Right renal cortex interstitium (tissue), 3 donors: Measurements from ENCODE around the gene MBD3L2B. TPM values are rescaled to one million over a fixed set of nuclear protein-coding genes. Genes with fewer than 3 reads are reported as not detected.
"Not testable (repeated sequence)": the region's sequence is repeated elsewhere in the genome, so short reads cannot be mapped to it uniquely, and the experiment has no call there.

Source experiments
- DNase-seq, 3 donors: peaks; one replicate each; pipeline ENCODE4 v3.0.0-alpha.2; 2013; ENCODE audit warnings: low read depth in 3 of 3, low spot score in 2 of 3
- polyA plus RNA-seq, 3 donors: library from polyadenylated mRNA; unstranded; fragments of 120-200 nt; gene quantifications; one replicate each; pipeline ENCODE4 v1.2.1, GENCODE V29; 2013; ENCODE audit not compliant: insufficient read length in 3 of 3

MBD3L2B gene
- not detected for polyA plus RNA-seq

GRCh38 chr19:7021331-7021730, at the start of gene MBD3L2B:
Gene MBD3L2B, minus strand, starts transcription at chr19:7021431. Its CDS starts 34 bp downstream, at chr19:7021397.
- not testable (repeated sequence) for DNase-seq

DNA sequence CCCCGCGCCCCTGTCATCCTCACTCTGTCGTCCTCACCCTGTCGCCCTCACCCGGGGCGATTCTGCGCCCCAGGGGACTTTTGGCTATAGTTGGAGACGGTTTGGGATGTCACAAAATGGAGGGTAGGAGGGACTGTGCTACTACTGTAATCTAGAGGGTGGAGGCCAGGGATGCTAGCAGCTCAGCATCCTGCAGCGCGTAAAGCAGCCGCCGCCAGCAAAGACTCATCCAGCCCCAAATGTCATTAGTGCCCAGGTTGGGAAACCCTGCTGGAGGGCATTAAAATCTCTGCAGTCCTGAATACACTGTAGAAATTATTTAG, 48.6 kb upstream of the MBD3L2B start:
- no peak for DNase-seq

DNA sequence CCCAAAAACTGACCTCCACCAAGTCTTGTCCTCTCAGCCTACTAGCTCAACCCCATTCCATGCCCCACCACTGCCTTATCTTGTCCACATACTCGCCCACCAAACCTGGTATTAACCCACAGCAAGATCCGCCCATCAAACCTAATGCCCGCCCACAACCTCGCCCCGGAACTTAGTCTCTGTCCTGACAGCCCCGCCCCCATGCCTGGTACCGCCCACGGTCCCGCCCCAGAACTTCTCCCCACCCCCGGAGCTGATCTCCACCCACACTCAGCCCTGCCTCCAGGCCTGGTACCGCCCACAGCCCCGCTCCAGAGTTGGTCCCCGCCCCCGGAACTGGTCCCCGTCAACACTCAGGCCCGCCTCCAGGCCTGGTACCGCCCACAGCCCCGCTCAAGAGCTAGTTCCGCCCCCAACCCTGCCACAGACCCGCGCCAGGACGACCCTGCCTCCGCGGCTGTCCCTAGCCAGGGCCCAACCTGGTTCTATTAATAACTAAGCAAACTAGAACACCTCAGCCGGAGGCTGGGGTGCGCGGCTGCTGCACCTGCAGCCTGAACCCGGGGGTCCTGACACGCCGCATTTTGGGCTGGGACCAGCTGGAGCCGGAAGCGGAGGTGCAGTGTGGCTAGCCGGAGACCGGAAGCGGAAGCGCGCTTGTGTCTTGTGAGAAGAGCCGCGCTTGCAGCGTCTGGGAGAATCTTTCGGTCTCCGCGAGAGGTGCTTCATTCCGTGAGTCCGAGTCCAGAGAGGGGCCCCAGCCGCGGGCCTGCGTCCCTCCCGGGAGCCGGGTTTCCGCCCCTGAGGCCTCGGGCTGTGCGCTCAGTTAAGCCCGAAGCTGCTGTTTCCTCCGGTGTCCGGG, 48.0 kb upstream of the MBD3L2B start, which contains the start of gene ZNF557:
Gene ZNF557 (plus strand): TSS at position 662 of the 862 bp plus-strand sequence. CDS start 5,372 bp downstream, outside the sequence.
- DNase-seq: peak; percentile 86 to 91 (median 89)

- no peak for DNase-seq
These were observed 47.4 kb upstream of the MBD3L2B start for GRCh38 chr19:7068599-7068998.

DNA sequence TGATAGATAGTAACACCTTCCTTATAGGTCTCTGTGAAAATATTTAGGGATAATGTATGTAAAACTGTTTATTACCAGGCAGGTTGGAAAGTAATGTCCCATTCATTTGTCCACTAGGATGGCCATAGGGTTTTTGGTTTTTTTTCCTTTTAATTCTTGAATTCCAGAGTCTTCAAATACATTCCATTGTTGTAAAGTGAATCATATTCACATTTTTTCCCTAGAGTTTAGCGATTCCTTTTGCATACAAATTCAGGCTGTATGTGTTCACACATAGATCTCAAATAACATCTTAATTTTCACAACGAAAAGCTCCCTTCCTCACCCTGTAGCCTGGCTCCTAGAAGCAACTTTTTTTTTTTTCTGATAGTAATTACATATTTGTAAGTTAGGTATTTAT, 46.5 kb upstream of the MBD3L2B start:
- no peak for DNase-seq

GRCh38 chr19:7067122-7067521, 45.9 kb upstream of the MBD3L2B start:
- not testable (repeated sequence) for DNase-seq

DNA sequence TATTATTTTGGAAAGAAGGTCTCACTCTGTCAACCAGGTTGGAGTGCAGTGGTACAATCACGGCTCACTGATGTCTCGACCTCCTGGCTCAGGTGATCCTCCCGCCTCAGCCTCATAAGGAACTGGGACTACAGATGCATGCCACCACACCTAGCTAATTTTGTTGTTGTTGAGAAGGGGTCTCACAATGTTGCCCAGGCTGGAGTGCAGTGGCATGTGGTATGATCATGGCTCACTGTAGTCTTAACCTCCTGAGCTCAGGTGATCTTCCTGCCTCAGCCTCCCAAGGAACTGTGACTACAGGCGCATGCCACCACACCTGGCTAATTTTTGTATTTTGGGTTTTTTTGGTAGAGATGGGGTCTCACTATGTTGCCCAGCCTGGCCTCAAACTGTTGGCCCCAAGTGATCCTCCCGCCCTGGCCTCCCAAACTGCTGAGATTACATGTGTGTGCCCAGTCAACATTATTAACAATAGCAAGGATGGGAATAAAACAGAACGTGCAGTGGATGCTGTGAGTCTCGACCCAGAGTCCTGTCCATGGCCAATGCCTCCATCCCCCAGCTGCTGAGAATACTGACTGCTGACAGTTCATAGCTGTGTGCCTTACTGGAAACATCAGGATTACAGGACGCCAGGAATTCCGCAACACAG, 42.7 kb upstream of the MBD3L2B start:
- DNase-seq: no peak

DNA sequence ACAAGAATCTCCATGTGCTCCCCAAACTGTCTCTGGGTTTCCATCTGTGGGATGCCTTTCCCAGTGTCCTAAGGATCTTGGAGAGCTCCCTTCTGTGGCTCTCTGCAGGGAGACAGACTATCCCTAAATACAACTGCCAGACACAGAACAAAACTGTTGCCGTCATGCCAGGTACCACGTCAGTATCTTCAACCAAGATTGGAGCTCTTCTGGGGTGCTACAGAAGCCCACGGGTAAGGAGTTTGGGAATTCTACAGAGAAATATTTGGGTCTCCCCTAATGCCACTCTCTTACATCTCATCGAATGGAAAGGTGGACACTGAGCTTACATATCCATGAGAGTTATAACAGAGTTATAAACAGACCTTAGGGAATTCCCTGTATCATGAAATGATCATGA, 42.1 kb upstream of the MBD3L2B start:
- DNase-seq: no peak

- DNase-seq: not testable (repeated sequence)
These were observed 38.7 kb upstream of the MBD3L2B start for GRCh38 chr19:7059977-7060376.

- DNase-seq: not testable (repeated sequence)
These were observed 37.3 kb upstream of the MBD3L2B start, which contains the start of gene MBD3L3 for GRCh38 chr19:7058576-7058975. Gene MBD3L3, minus strand, starts transcription at chr19:7058676. Its CDS starts 71 bp downstream, at chr19:7058605.

- not testable (repeated sequence) for DNase-seq
These were observed 35.1 kb upstream of the MBD3L2B start for GRCh38 chr19:7056371-7056770.

DNA sequence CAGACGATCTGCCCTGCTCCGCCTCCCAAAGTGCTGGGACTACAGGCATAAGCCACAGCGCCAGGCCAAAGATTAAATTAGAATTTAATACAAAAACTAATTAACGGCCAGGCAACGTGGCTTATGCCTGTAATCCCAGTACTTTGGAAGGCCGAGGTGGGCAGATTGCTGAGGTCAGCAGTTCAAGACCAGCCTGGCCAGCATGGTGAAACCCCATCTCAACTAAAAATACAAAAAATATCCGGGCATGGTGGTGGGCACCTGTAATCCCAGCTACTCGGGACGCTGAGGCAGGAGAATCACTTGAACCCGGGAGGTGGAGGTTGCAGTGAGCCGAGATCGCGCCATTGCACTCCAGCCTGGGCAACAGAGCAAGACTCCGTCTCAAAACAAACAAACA, 34.4 kb upstream of the MBD3L2B start:
- DNase-seq: not testable (repeated sequence)

DNA sequence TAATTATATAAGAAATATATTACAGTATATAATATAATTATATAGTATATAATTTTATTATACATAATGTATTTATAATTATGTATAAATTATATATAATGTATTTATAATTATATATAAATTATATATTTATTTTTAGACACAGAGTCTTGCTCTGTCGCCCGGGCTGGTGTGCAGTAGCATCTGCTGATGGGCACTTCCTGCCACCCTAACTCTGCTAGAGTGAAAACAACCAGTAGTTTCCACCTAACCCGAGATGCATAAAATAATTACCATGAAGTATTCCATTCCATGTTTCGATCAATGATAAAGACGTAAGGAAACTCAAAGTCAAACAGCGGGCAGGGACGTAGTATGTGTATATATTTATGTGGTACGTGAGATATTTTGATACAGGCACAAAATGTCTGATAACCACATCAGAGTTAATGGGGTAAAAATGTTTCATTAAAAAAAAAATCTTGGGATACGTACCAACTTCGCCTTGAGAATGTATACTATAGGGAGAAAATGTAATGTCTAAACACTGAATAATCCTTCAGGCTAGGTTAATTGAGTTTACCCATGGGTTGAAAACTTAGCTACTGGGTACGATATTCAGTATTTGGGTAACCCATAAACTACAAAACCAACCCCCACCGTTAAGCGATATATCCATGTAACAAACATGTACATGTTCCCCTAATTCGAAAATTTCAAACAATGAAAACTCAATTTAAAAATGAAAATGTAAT, 33.6 kb upstream of the MBD3L2B start:
- DNase-seq: not testable (repeated sequence)

DNA sequence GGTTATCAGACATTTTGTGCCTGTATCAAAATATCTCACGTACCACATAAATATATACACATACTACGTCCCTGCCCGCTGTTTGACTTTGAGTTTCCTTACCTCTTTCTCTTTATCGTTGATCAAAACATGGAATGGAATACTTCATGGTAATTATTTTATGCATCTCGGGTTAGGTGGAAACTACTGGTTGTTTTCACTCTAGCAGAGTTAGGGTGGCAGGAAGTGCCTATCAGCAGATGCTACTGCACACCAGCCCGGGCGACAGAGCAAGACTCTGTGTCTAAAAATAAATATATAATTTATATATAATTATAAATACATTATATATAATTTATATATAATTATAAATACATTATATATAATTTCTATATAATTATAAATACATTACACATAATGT, 31.7 kb upstream of the MBD3L2B start:
- DNase-seq: not testable (repeated sequence)

DNA sequence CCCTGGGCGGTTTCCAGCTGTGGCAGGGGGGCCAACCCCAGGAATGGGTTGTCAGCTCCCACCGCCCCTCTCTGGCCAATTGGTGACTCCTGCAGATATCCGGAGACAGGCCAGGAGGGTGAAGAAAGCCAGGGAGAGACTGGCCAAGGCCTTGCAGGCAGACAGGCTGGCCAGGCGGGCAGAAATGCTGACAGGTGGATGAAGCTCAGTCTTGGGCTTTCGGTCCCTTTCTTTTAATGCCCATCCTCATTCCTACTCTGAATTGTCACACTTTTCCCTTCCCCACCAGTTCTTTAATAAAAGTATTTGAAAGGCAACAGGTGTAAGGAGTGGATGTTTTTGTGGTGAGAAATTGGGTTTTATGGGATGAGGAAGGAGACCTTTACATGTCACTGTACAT, 30.2 kb upstream of the MBD3L2B start:
- DNase-seq: not testable (repeated sequence)

DNA sequence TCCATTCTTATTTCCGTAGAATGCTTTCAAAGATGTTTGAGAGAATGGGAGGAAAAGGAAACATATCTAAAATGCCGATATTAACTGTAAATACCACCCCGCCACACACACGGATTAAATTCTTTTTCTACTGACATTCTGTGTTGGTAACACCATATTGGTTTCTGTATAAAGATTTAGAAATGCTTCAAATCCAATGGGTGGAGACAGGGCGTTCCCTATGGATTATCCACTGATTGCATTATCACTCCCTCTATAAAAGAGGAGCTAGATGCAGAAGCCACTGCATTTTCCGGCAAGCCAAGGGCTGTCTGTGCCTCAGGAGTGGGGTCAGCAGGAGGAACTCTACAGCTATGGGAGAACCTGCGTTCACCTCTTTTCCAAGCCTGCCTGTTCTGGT, 27.8 kb upstream of the MBD3L2B start, which contains the start of gene MBD3L2:
Gene MBD3L2 (plus strand): TSS at position 301 of the 400 bp plus-strand sequence. CDS start 53 bp downstream, at position 354.
- not testable (repeated sequence) for DNase-seq

GRCh38 chr19:7041563-7041962, 20.3 kb upstream of the MBD3L2B start:
- not testable (repeated sequence) for DNase-seq

DNA sequence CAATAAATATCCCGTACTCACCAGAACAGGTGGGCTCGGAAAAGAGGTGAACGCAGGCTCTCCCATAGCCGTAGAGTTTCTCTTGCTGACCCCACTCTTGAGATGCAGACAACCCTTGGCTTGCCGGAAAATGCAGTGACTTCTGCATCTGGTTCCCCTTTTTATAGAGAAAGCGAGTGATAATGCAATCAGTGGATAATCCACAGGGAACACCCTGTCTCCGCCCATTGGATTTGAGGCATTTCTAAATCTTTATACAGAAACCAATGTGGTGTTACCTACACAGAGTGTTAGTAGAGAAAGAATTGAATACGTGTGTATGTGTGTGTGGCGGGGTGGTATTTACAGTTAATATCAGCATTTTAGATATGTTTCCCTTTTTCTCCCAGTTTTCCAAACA, 18.8 kb upstream of the MBD3L2B start, which contains the start of gene MBD3L4:
Gene MBD3L4 (minus strand): TSS at position 101 of the 400 bp plus-strand sequence. CDS start 35 bp downstream, at position 66.
- not testable (repeated sequence) for DNase-seq

- not testable (repeated sequence) for DNase-seq
These were observed 9.0 kb upstream of the MBD3L2B start, which contains the start of gene MBD3L5 for GRCh38 chr19:7030278-7030677. Gene MBD3L5, plus strand, starts transcription at chr19:7030578. Its CDS starts 34 bp downstream, at chr19:7030612.

DNA sequence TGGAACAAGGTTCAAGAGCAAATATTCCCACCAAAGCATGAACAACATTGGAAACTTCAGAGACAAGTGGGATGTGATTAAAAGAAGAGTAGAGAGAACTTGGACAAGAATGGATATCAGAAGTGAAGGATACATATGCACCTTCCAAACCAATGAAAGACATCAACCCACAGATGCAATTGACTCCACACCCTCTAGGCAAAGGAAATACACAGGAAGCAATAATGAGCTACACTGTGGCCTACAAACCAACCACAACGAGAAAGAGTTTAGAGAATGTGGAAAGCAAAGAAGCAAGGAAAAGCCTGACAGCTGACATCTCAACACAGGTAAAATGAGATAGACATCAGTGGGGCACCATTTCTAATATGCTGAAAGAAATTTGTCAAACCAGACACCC, 7.6 kb upstream of the MBD3L2B start:
- not testable (repeated sequence) for DNase-seq
